LNCAP (cell line): ENCODE measurements around the gene LRRC18.

Experiments
- TF ChIP-seq, protein P1 (sequence below): fragments of 450-650 bp; IDR thresholded peaks from 2 replicates; pipeline ENCODE4 v1.5.1; 2017; ENCODE audit warnings: mild to moderate bottlenecking

The LRRC18 gene

DNA sequence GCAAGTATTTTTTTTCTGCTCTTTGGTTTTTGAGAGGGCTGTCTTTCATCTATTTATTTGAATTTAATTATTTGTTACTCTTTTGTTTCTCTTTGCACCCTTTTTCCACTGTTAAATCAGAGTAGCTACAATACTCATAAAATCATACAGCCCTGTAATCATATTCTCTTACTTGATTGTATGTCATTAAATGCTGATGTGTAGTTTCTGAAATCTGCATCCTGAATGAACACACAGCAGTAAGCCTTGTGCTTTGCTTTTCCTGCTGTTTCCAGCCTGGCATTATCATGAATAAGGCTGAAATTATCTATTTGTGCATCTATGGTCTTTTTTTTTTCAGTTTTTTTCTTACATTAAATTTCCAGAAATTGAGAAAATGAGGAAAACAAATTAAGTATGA, 4.1 kb downstream of the LRRC18 start:
- TF ChIP-seq, protein P1, sequence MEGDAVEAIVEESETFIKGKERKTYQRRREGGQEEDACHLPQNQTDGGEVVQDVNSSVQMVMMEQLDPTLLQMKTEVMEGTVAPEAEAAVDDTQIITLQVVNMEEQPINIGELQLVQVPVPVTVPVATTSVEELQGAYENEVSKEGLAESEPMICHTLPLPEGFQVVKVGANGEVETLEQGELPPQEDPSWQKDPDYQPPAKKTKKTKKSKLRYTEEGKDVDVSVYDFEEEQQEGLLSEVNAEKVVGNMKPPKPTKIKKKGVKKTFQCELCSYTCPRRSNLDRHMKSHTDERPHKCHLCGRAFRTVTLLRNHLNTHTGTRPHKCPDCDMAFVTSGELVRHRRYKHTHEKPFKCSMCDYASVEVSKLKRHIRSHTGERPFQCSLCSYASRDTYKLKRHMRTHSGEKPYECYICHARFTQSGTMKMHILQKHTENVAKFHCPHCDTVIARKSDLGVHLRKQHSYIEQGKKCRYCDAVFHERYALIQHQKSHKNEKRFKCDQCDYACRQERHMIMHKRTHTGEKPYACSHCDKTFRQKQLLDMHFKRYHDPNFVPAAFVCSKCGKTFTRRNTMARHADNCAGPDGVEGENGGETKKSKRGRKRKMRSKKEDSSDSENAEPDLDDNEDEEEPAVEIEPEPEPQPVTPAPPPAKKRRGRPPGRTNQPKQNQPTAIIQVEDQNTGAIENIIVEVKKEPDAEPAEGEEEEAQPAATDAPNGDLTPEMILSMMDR = no peak

DNA sequence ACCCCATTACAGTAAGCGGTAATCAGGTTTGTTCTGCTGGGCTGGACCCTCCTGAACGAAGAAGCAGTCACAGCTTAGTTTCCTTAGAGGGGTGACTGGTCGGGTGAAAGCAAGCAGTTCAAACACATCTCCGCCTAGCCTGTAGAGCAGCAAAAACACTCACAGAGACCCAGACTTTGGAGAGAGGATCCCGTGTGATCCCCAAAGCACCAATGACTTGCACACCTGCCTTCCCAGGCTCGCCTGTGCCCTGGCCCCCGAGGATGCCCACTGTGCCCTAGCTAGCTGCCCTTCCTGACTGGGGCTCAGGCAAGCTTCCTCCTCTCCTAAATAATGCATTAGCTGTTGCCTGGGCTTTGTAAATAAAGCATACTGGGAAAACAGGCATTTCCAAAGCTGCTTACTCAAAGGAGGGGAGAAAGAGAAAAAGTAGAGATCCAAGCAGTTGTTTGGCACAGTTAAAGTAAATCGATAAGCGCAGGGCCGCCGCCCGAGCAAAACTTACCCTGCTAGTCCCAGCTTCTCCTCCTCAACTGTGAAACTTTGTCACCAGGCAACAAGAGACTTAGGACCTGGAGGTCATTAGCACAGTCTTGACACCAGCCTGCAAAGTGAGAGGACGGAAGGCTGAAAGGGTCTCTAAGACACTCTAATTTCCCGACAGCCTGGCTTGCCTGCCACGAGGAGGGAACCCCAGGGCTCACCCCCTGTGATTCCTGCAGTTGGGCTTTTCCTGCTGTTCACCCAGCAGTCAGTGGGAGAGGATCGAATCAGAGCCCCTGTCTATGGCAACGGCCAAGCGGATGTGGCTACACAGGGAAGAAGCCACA, 4.8 kb downstream of the LRRC18 start:
- TF ChIP-seq, protein P1 = no peak

DNA sequence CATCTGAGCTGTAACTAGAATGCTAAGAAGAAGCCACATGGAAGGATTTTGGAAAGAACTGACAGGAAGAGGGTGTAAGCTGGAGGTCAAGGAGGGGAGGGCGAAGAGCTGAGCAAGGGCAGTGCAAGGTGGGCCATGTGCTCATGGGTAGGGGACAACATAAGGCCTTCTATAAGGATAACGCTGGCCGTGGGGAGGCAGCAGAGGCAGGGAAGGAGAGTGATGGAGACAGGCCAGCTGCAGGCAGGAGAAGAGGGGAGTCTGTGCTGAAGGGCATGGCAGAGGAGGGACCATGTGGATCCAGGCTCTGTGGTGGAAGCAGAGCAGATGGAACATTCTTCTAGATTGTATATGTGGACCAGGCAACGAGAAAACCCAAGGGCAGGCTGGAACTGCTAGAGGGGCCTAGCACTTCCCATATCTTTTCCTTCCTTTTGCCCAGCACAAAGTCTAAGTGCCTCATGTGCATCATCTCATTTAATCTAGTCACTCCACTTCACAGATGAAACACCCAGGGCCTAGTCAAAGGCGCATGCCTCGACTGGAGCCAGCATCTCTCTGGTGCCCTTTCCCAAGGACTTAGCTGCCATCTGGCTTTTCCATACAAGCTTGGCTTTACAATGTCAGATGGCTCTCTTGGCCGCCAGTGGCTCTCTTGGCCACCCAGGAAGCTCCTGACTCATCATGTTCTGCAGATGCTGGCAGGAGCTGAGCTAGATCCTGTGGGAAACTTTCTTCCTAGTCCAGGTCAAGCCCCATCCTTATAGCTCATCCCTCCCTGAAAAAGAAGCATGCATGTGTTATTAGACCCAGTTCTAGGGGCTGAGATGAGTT, 6.6 kb downstream of the LRRC18 start:
- TF ChIP-seq, protein P1 = no peak

DNA sequence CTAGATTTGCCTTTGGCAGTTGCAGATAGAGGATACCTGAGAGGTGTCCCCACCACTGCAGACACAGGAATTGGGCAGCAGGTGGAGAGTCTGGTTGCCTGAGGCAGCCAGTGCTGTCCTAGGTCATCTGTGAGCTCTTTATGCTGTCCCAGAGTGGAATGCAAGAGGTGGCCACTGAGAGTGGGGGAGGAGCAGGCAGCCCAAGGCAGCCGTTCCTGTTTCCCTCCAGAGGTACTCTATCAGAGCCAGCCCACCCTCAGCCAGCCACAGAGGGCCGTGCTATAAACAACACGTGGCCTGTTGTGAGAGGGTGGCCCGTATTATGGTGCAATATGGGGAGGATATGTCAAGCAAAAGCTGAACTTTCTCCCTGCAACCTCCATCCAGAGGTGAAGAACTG, 8.5 kb downstream of the LRRC18 start:
- TF ChIP-seq, protein P1 = no peak

DNA sequence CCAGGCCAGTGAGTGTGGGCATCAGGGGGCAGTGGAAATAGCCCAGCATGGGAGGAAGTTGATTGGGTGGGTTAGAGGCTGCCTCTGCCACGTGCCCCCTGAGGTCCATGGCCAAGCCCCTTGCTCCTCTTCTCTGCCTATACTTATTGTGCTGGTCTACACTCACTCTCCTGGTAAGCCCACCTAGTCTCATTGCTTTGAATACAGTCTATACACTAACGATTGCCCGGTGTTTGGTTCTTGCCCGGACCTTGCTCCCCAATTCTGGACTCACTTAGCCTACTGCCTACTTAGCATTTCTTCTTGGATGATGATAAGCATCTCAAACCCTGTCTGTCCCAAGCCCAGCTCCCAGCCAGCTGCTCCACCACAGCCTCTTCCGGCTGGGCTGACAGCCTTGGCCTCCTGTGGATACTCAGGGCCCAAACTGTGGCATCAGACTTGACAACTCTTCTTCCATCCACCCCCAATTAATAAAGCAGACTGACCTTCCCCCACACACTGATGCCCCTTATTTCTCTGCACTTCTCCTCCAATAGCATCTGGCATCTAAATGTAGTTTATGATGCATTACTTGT, 10.1 kb downstream of the LRRC18 start:
- TF ChIP-seq, protein P1 = no peak

DNA sequence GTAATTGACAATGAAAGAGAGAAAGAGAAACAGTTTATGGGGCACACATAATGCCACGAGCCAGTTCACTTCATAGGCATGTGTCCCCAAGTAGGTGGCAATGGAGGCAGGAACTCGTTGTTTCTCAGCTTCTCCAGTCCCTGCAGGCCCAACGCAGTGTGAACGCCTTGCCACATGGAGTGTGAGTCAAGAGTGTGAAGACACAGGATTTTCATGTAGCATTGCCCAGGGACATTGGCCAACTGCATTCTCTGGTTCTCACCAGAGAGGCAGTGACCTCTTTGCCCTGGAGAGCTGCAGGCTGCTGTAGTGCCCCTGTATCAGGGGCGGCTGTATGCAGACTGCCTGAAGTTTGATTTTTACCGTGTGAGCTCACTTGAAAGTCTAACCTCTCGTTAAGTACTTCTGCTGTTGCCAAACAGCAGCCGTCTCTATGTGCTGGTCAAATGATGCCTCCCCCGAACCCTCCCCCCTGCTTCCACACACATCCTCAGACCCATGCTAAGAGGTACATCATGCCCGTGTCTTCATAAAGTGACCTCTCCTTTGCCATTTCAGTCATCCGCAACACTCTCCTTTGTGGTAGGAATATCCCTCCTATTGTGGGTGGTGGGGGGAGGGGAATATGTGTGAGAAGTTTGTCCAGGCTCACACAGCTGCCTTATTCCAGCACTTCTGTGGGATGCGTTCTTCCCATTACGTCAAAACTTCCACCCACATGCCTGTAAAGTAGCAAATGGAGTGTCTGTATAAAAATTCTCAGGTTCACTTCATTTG, 12.7 kb downstream of the LRRC18 start:
- TF ChIP-seq, protein P1 = no peak

DNA sequence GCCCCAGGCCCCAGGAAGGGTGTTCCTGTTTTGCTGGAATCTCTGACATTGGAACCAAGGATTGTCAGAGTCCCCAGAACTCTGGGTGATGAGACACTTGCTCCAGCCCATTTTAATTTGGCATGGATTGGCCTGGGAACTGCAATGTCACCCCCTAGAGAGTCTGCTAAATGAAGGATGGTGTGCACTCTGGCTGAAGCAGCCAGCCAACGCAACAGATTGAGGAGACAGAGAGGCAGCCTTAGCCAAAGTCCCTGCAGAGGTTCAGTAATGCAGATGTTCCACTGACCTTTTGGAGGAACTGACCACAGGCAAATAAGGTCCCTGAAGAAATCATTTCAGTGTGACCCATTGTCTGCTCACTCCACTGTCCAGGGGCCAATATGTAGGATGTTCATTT, 13.4 kb downstream of the LRRC18 start:
- TF ChIP-seq, protein P1 = no peak
